T-cell (primary cell): Measurements from ENCODE around the gene G6PC3. TPM values are rescaled to one million over a fixed set of nuclear protein-coding genes. Genes with fewer than 3 reads are reported as not detected.

Experiments
- ATAC-seq, 4 experiments: fragments of 200-7000 bp in 3 of 4; fragments of 150-1000 bp in 1 of 4; cut with Tn5 transposase; replicated peaks in 1 of 4; 1 replicate in 3 of 4; 2 replicates in 1 of 4; pipeline ENCODE4 v1.10.0; 2021; ENCODE audit warnings: moderate library complexity in 3 of 4, mild to moderate bottlenecking in 2 of 4, moderate number of reproducible peaks in 1 of 4
- CTCF ChIA-PET, 2 donors: fragments of 300-600 bp; sonication (Branson Sonifier 250); formaldehyde crosslinking; loops; one replicate each; lab custom pipeline; 2022; ENCODE audit warnings: antibody characterized with exemption in 2 of 2; lab: Charles Lee
- POLR2A ChIA-PET, 2 donors: fragments of 300-600 bp; sonication (Branson Sonifier 250); formaldehyde crosslinking; loops; one replicate each; lab custom pipeline; 2022; ENCODE audit warnings: antibody characterized with exemption in 2 of 2; lab: Charles Lee
- DNase-seq, 35 experiments: peaks; one replicate each; pipeline versions ENCODE4 v3.0.0 to v3.0.0-alpha.2; 2013 to 2023
- H3K27ac ChIP-seq: one replicate; pipeline ENCODE4 v1.5.1; 2013; ENCODE audit warnings: low read length
- H3K27me3 ChIP-seq, 2 experiments: replicated peaks in 1 of 2; 1 replicate in 1 of 2; 2 replicates in 1 of 2; pipeline versions ENCODE4 v1.6.1 to v1.7.0; 2013; ENCODE audit warnings: low read length in 1 of 2, mixed read lengths in 1 of 2; ENCODE audit not compliant: control insufficient read depth in 2 of 2, insufficient read depth in 2 of 2; ENCODE audit errors: extremely low read depth in 1 of 2
- H3K36me3 ChIP-seq, 2 donors: 1 replicate in 1 of 2; 2 replicates in 1 of 2; pipeline versions ENCODE4 v1.6.1 to v1.7.0; 2013; ENCODE audit warnings: low read length in 1 of 2; ENCODE audit not compliant: control insufficient read depth in 2 of 2, insufficient read depth in 1 of 2; ENCODE audit errors: extremely low read depth in 1 of 2
- H3K4me1 ChIP-seq, 2 experiments: 1 replicate in 1 of 2; 2 replicates in 1 of 2; pipeline versions ENCODE4 v1.6.1 to v1.7.0; 2013; ENCODE audit warnings: low read length in 2 of 2, mixed read lengths in 1 of 2; ENCODE audit not compliant: insufficient read depth in 2 of 2, control insufficient read depth in 1 of 2; ENCODE audit errors: extremely low read depth in 1 of 2
- H3K4me3 ChIP-seq, 2 donors: 1 replicate in 1 of 2; 2 replicates in 1 of 2; pipeline versions ENCODE4 v1.5.1 to v1.7.0; 2013; ENCODE audit warnings: mild to moderate bottlenecking in 2 of 2, low read length in 1 of 2, moderate library complexity in 1 of 2; ENCODE audit not compliant: control insufficient read depth in 1 of 2; ENCODE audit errors: extremely low read depth in 1 of 2
- H3K9me3 ChIP-seq: 2 replicates; pipeline ENCODE4 v1.7.0; 2013
- H3K27ac Mint-ChIP-seq, 2 donors: one replicate each; pipeline ENCODE4 v1.8.0; 2020 to 2021; ENCODE audit warnings: mild to moderate bottlenecking in 2 of 2, mixed read lengths in 2 of 2
- H3K27me3 Mint-ChIP-seq, 2 donors: one replicate each; pipeline ENCODE4 v1.8.0; 2021 to 2022; ENCODE audit warnings: mixed read lengths in 2 of 2
- H3K36me3 Mint-ChIP-seq: one replicate; pipeline ENCODE4 v1.8.0; 2021; ENCODE audit warnings: mixed read lengths
- H3K4me1 Mint-ChIP-seq, 3 donors: one replicate each; pipeline ENCODE4 v1.8.0; 2020 to 2022; ENCODE audit warnings: mixed read lengths in 3 of 3, mild to moderate bottlenecking in 1 of 3
- H3K4me3 Mint-ChIP-seq, 3 donors: one replicate each; pipeline ENCODE4 v1.8.0; 2020 to 2022; ENCODE audit warnings: mild to moderate bottlenecking in 3 of 3, mixed read lengths in 3 of 3, moderate library complexity in 3 of 3
- H3K9me3 Mint-ChIP-seq, 3 donors: one replicate each; pipeline ENCODE4 v1.8.0; 2020 to 2022; ENCODE audit warnings: mixed read lengths in 3 of 3
- WGBS: methylation state at CpG from one replicate; pipeline ENCODE4 v1.1.5; 2013; ENCODE audit warnings: missing lambda C conversion rate; ENCODE audit not compliant: insufficient coverage; 5-methylcytosine and 5-hydroxymethylcytosine counted together
- total RNA-seq, 35 experiments: library from RNA in 6 of 35; stranded (reverse) in 6 of 35; fragments of 120-200 nt in 1 of 35; gene quantifications; one replicate each; pipeline versions ENCODE4 v1.2.1 to v1.2.4 and lab custom pipeline; 2013 to 2026

The G6PC3 gene
- total RNA-seq, 5 donors from 2014 or later (not counting 1 experiment from before 2014, with no cell fraction given), result 9.4 to 19.0 (median 16.2) TPM

GRCh38 chr17:44113382-44113781 is 42.8 kb downstream of the G6PC3 start:
- Histone ChIP-seq H3K27ac (no peak overlapping the region), H3K9me3 (no peaks in the 10 kb centered on the region), H3K4me1 (peaks cover 6 to 45% of the 10 kb centered on the region in 2 experiments), H3K4me3 (no peak overlapping the region), H3K36me3 (peaks cover 4 to 37% of the 10 kb centered on the region in 2 donors), H3K27me3 (peaks cover 0 to 3% of the 10 kb centered on the region in 2 experiments)
- H3K27me3 Mint-ChIP-seq, result no peaks in the 10 kb centered on the region
- no peak for DNase-seq
- peaks cover 44 to 58% (median 49%) of the 10 kb centered on the region in 3 donors for H3K4me1 Mint-ChIP-seq
- ChIA-PET CTCF (interaction anchor here in 1 of 2 donors (0.5 kb wide), 1 partner anchor 52 kb away, joined by 5 read pairs; no protein-coding TSS in a partner anchor), POLR2A (no interaction called here)
- peaks cover 12% of the 10 kb centered on the region for H3K36me3 Mint-ChIP-seq
- ATAC-seq, result no peak
- H3K27ac Mint-ChIP-seq, result peak overlapping the region in 1 of 2 donors; percentile 16
- whole genome bisulfite sequencing, result 78% methylated on average over 1 of the region's 1 CpG
- H3K9me3 Mint-ChIP-seq, result no peaks in the 10 kb centered on the region
- no peak overlapping the region for H3K4me3 Mint-ChIP-seq

- CTCF ChIA-PET, result no interaction called here
Measured at GRCh38 chr17:44113868-44114840, 43.6 kb downstream of the G6PC3 start.

GRCh38 chr17:44115585-44116415 is 45.3 kb downstream of the G6PC3 start:
- DNase-seq (peak in 2 of 35 experiments; percentile 17 to 28), ATAC-seq (no peak)
- Histone ChIP-seq H3K27me3 (peaks cover 0 to 3% of the 10 kb centered on the region in 2 experiments), H3K27ac (no peak overlapping the region), H3K4me3 (no peak overlapping the region), H3K9me3 (no peaks in the 10 kb centered on the region), H3K36me3 (peaks cover 4 to 24% of the 10 kb centered on the region in 2 donors), H3K4me1 (peaks cover 6 to 48% of the 10 kb centered on the region in 2 experiments)
- Mint-ChIP-seq H3K4me1 (peaks cover 64 to 79% (median 67%) of the 10 kb centered on the region in 3 donors), H3K27ac (no peak overlapping the region), H3K27me3 (no peaks in the 10 kb centered on the region), H3K9me3 (no peaks in the 10 kb centered on the region), H3K4me3 (no peak overlapping the region), H3K36me3 (peaks cover 9% of the 10 kb centered on the region)
- ChIA-PET POLR2A (interaction anchor here in 1 of 2 donors (0.5 kb wide), 1 partner anchor 207 kb away, joined by 3 read pairs; no protein-coding TSS in a partner anchor), CTCF (no interaction called here)
- 69% methylated on average over 7 of the region's 11 CpGs for WGBS

More at GRCh38 chr17:44113868-44114840, 43.6 kb downstream of the G6PC3 start:
- no peaks in the 10 kb centered on the region for H3K9me3 ChIP-seq
- peaks cover 52 to 63% (median 54%) of the 10 kb centered on the region in 3 donors for H3K4me1 Mint-ChIP-seq
- H3K27ac Mint-ChIP-seq, result peak overlapping the region in 1 of 2 donors; percentile 6
- ATAC-seq (no peak), DNase-seq (no peak)
- POLR2A ChIA-PET, result interaction anchor here in 1 of 2 donors (0.5 kb wide), 1 partner anchor 19 kb away, joined by 3 read pairs; no protein-coding TSS in a partner anchor
- no peaks in the 10 kb centered on the region for H3K9me3 Mint-ChIP-seq
- H3K4me3 ChIP-seq, result no peak overlapping the region
- WGBS, result 89% methylated on average over 5 of the region's 9 CpGs
- peaks cover 12% of the 10 kb centered on the region for H3K36me3 Mint-ChIP-seq
- no peaks in the 10 kb centered on the region for H3K27me3 Mint-ChIP-seq
- peaks cover 6 to 45% of the 10 kb centered on the region in 2 experiments for H3K4me1 ChIP-seq
- H3K36me3 ChIP-seq, result peaks cover 4 to 32% of the 10 kb centered on the region in 2 donors
- peaks cover 0 to 3% of the 10 kb centered on the region in 2 experiments for H3K27me3 ChIP-seq
- no peak overlapping the region for H3K4me3 Mint-ChIP-seq
- no peak overlapping the region for H3K27ac ChIP-seq

GRCh38 chr17:44117351-44117750 is 46.8 kb downstream of the G6PC3 start:
- no peaks in the 10 kb centered on the region for H3K9me3 ChIP-seq
- no peak overlapping the region for H3K4me3 Mint-ChIP-seq
- no peak overlapping the region for H3K4me3 ChIP-seq
- peaks cover 9 to 44% of the 10 kb centered on the region in 2 experiments for H3K4me1 ChIP-seq
- no peaks in the 10 kb centered on the region for H3K9me3 Mint-ChIP-seq
- DNase-seq (no peak), ATAC-seq (no peak)
- ChIA-PET POLR2A (interaction anchor here in 1 of 2 donors (0.6 to 0.9 kb wide), 2 partner anchors 9 to 11 kb away, joined by 3 to 8 read pairs; no protein-coding TSS in a partner anchor), CTCF (interaction anchor here in 1 of 2 donors (1.4 kb wide), 1 partner anchor 52 kb away, joined by 4 read pairs; no protein-coding TSS in a partner anchor)
- H3K4me1 Mint-ChIP-seq, result peaks cover 59 to 78% (median 73%) of the 10 kb centered on the region in 3 donors
- WGBS, result 89% methylated on average over 9 of the region's 18 CpGs
- peaks cover 0 to 3% of the 10 kb centered on the region in 2 experiments for H3K27me3 ChIP-seq
- no peak overlapping the region for H3K27ac Mint-ChIP-seq
- H3K36me3 Mint-ChIP-seq, result peaks cover 9% of the 10 kb centered on the region
- H3K27ac ChIP-seq, result no peak overlapping the region
- no peaks in the 10 kb centered on the region for H3K27me3 Mint-ChIP-seq
- H3K36me3 ChIP-seq, result peaks cover 4 to 24% of the 10 kb centered on the region in 2 donors

- Histone ChIP-seq H3K36me3 (peaks cover 4 to 23% of the 10 kb centered on the region in 2 donors), H3K27me3 (peaks cover 0 to 3% of the 10 kb centered on the region in 2 experiments), H3K4me1 (peaks cover 12 to 41% of the 10 kb centered on the region in 2 experiments), H3K9me3 (no peaks in the 10 kb centered on the region), H3K4me3 (no peak overlapping the region), H3K27ac (no peak overlapping the region)
- Mint-ChIP-seq H3K9me3 (no peaks in the 10 kb centered on the region), H3K4me3 (no peak overlapping the region), H3K4me1 (peaks cover 57 to 69% (median 67%) of the 10 kb centered on the region in 3 donors), H3K27me3 (no peaks in the 10 kb centered on the region), H3K36me3 (peaks cover 9% of the 10 kb centered on the region), H3K27ac (no peak overlapping the region)
- POLR2A ChIA-PET, result no interaction called here
- WGBS, result 74% methylated on average over 7 of the region's 10 CpGs
- ATAC-seq, result no peak
- DNase-seq, result no peak
- CTCF ChIA-PET, result interaction anchor here (0.5 to 1.2 kb wide), 3 partner anchors 17 to 30 kb away, joined by 3 read pairs; no protein-coding TSS in a partner anchor
Measured at GRCh38 chr17:44118427-44119050, 48.0 kb downstream of the G6PC3 start.
